ENCODE results near the gene MED28.

MED28 gene

GRCh38 chr4:17667653-17668201, 53.3 kb downstream of the MED28 start:
- DNase-seq, result no peak

GRCh38 chr4:17670423-17670822, 56.0 kb downstream of the MED28 start:
- no peak for DNase-seq

- DNase-seq, result no peak
These were observed 66.3 kb downstream of the MED28 start for GRCh38 chr4:17680559-17681280.

GRCh38 chr4:17681281-17682221, 67.1 kb downstream of the MED28 start:
- DNase-seq, result no peak

- no peak for DNase-seq
These were observed 67.8 kb downstream of the MED28 start for GRCh38 chr4:17682222-17682566.

All from activated CD4-positive, alpha-beta T cell treated with anti-CD3 and anti-CD28 coated beads, Interleukin-2, amount 50 U/mL, for 4 hours (primary cell).